Measurements from ENCODE around the gene GPR137B.
"Not testable (repeated sequence)": the region's sequence is repeated elsewhere in the genome, so short reads cannot be mapped to it uniquely, and the experiment has no call there.

GPR137B gene, protein sequence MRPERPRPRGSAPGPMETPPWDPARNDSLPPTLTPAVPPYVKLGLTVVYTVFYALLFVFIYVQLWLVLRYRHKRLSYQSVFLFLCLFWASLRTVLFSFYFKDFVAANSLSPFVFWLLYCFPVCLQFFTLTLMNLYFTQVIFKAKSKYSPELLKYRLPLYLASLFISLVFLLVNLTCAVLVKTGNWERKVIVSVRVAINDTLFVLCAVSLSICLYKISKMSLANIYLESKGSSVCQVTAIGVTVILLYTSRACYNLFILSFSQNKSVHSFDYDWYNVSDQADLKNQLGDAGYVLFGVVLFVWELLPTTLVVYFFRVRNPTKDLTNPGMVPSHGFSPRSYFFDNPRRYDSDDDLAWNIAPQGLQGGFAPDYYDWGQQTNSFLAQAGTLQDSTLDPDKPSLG

DNA sequence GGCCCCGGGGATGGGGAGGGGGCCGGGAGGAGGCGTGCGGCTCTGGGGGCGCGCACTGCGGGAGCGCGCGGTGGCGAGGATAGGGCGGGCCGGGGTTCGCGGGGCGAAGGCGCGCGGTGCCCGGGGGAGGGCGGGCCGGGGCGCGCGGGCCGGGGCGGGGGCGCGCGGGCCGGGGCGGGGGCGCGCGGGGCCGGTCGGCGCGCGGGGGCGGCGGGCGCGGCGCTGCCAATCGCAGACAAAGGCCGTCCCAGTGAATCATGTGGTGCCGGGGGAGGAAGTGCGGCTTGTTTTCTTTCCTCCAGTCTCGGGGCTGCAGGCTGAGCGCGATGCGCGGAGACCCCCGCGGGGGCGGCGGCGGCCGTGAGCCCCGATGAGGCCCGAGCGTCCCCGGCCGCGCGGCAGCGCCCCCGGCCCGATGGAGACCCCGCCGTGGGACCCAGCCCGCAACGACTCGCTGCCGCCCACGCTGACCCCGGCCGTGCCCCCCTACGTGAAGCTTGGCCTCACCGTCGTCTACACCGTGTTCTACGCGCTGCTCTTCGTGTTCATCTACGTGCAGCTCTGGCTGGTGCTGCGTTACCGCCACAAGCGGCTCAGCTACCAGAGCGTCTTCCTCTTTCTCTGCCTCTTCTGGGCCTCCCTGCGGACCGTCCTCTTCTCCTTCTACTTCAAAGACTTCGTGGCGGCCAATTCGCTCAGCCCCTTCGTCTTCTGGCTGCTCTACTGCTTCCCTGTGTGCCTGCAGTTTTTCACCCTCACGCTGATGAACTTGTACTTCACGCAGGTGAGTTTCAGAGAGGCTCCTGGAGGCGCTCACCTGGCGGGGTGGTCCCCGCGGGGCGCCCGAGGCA is at the start of gene GPR137B:
GPR137B (plus strand) TSS at position 287 of the 851 bp plus-strand sequence; CDS start at position 371, 84 bp downstream.
- Histone ChIP-seq H2AFZ (ENCODE audit: low read length, unreplicated experiment) (peak within 1 kb of the TSS; percentile 80), H3K27ac (ENCODE audit: low read depth, low read length) (no peak within 1 kb of the TSS), H3K4me3 (ENCODE audit: low read depth, low read length) (peak within 1 kb of the TSS; percentile 86), H3K4me1 (ENCODE audit: control insufficient read depth, insufficient read depth, low read length, unreplicated experiment) (peaks cover 4% of the 10 kb centered on the region), H3K36me3 (ENCODE audit: insufficient read depth, low read length) (no peaks in the 10 kb centered on the region), H3K79me2 (ENCODE audit: control insufficient read depth, insufficient read depth, low read length, unreplicated experiment) (no peaks in the 10 kb centered on the region), H3K27me3 (ENCODE audit: insufficient read depth, low read length) (peaks cover 37% of the 10 kb centered on the region)

DNA sequence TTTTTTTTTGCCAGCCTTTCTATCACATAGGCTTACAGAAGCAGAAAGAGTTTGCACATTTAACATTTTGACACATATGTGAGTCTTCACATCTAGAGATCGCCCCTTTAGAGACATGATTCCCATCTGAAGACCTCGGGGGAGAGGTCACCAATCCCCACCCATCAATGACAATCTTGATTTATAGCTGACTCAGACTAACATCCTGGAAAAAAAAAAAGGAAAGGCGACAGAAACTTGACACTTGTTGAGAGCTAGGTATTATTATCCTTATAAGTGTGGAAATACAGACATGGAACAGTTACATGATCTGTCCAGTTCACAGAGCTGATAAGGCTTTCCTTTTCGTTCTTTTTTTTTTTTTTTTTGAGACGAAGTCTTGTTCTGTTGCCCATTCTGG is 49.4 kb upstream of the GPR137B start:
- Histone ChIP-seq H3K4me3 (ENCODE audit: low read depth, low read length) (no peak overlapping the region), H3K27ac (ENCODE audit: low read depth, low read length) (no peak overlapping the region), H3K36me3 (ENCODE audit: insufficient read depth, low read length) (no peaks in the 10 kb centered on the region), H3K79me2 (ENCODE audit: control insufficient read depth, insufficient read depth, low read length, unreplicated experiment) (no peaks in the 10 kb centered on the region), H3K27me3 (ENCODE audit: insufficient read depth, low read length) (no peaks in the 10 kb centered on the region), H3K4me1 (ENCODE audit: control insufficient read depth, insufficient read depth, low read length, unreplicated experiment) (peaks cover 9% of the 10 kb centered on the region), H2AFZ (ENCODE audit: low read length, unreplicated experiment) (no peak overlapping the region)

DNA sequence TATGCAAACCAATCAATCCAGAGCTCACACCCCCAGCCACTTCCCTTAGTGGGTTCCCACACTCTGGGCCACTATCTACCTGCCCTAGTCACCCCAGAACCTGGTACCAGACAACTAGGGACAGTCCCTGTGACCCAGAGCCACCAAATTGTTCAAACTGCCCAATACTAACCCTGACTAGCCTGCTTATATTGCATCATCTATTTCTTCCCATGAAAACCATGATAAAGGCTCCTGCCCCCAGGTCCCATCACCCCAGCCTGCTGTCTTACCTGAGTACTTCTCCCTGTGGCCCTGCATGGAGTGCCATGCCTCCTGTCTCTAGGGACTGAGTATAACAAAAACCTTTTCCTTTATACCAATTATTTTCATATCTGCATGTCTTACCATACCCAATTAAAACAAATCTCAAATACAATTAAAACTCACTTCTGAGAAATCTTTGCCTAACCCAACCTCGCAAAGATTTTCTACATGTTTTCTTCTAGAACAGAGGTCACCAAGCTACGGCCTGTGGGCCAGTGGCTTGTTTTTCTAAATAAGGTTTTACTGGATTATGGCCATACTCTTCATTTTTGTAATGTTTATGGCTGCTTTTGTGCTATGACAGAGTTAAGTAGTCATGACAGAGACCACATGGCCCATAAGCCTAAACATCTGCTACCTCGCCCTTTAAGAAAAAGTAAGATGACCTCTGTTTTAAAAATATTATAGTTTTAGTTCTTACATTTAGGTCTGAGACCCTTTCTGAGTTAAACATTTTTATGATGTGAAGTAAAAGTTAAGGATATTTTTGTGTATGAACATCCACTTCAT is 46.4 kb upstream of the GPR137B start:
- no peaks in the 10 kb centered on the region for H3K79me2 ChIP-seq (ENCODE audit: control insufficient read depth, insufficient read depth, low read length, unreplicated experiment)
- H3K4me1 ChIP-seq (ENCODE audit: control insufficient read depth, insufficient read depth, low read length, unreplicated experiment) = no peaks in the 10 kb centered on the region
- no peak overlapping the region for H2AFZ ChIP-seq (ENCODE audit: low read length, unreplicated experiment)
- H3K4me3 ChIP-seq (ENCODE audit: low read depth, low read length) = no peak overlapping the region
- H3K27ac ChIP-seq (ENCODE audit: low read depth, low read length) = peak overlapping the region; percentile 32; the same call in 1 of the 2 replicates
- H3K27me3 ChIP-seq (ENCODE audit: insufficient read depth, low read length) = peaks cover 16% of the 10 kb centered on the region; the same call in 1 of the 2 replicates
- H3K36me3 ChIP-seq (ENCODE audit: insufficient read depth, low read length) = no peaks in the 10 kb centered on the region

DNA sequence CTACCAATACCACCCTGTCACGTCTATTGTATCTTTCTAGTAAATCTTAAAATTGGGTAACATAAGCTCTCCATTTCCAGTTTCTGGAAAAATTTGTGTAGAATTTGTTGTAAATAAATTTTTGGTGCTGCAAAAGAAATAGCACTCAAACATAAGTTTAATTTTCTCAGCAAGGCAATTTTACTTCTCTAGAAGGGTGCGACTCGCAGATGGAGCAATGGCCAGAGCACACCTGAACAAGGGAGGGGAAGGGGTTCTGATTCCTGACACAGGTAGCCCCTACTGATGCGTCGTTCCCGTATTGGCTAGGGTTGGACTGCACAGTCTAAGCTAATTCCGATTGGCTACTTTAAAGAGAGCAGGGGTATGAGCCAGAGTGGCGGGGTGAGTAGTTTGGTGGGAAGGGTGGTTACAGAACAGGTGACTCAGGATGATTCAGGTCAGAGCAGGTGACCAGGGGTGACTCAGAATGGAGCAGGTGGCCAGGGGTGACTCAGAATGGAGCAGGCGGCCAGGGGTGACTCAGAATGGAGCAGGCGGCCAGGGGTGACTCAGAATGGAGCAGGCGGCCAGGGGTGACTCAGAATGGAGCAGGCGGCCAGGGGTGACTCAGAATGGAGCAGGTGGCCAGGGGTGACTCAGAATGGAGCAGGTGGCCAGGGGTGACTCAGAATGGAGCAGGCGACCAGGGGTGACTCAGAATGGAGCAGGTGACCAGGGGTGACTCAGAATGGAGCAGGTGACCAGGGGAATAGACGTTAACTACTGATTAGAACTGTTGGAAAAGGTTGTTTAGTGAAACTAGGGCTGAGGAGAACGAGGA is 45.5 kb upstream of the GPR137B start:
- not testable (repeated sequence) for H3K36me3 ChIP-seq (ENCODE audit: insufficient read depth, low read length); H3K4me3 ChIP-seq (ENCODE audit: low read depth, low read length); H2AFZ ChIP-seq (ENCODE audit: low read length, unreplicated experiment); H3K79me2 ChIP-seq (ENCODE audit: control insufficient read depth, insufficient read depth, low read length, unreplicated experiment); H3K4me1 ChIP-seq (ENCODE audit: control insufficient read depth, insufficient read depth, low read length, unreplicated experiment)
- Histone ChIP-seq H3K27me3 (ENCODE audit: insufficient read depth, low read length) (peaks cover 17% of the 10 kb centered on the region; the same call in 1 of the 2 replicates), H3K27ac (ENCODE audit: low read depth, low read length) (peak overlapping the region; percentile 32)

DNA sequence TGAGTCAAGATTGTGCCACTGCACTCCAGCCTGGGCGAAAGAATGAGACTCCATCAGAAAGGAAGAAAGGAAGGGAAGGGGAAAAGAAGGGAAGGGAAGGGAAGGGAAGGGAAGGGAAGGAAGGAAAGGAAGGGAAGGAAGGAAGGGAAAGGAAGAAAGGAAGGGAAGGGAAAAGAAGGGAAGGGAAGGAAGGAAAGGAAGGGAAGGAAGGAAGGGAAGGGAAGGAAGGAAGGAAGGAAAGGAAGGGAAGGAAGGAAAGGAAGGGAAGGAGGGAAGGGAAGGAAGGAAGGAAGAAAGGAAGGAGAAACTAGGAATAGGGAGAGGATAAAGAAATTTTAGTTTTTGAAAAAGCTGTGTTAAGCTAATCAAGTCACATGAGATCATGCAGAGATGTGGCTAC is 44.1 kb upstream of the GPR137B start:
- no peak overlapping the region for H3K4me3 ChIP-seq (ENCODE audit: low read depth, low read length)
- peaks cover 17% of the 10 kb centered on the region; the same call in 1 of the 2 replicates for H3K27me3 ChIP-seq (ENCODE audit: insufficient read depth, low read length)
- no peaks in the 10 kb centered on the region for H3K36me3 ChIP-seq (ENCODE audit: insufficient read depth, low read length)
- H3K27ac ChIP-seq (ENCODE audit: low read depth, low read length) = no peak overlapping the region
- no peaks in the 10 kb centered on the region for H3K4me1 ChIP-seq (ENCODE audit: control insufficient read depth, insufficient read depth, low read length, unreplicated experiment)
- H2AFZ ChIP-seq (ENCODE audit: low read length, unreplicated experiment) = no peak overlapping the region
- no peaks in the 10 kb centered on the region for H3K79me2 ChIP-seq (ENCODE audit: control insufficient read depth, insufficient read depth, low read length, unreplicated experiment)

DNA sequence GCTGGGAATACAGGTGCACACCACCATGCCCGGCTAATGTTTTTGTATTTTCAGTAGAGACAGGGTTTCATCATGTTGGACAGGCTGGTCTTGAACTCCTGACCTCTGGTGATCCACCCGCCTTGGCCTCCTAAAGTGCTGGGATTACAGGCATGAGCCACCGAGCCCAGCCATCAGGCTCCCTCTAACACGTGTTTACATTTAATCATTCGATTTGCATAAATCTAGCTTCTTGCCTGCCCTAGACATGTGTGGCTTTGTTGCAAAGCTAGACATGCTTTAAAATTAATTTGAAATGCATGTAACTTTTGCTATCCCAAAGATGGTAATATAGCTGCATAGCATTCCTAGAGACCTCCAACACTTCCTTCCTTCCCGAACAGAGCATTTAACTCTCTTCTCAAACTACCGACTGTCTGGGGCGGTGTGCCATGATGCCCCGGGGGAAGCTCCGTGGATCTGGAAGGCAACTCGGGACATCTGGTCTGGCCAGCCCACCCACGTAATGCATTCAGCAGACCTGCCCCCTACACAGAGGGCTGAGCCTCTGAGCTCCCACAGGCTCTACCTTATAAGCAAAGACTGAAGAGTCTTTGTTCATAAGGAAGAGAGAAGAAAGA is 42.9 kb upstream of the GPR137B start:
- Histone ChIP-seq H3K27ac (ENCODE audit: low read depth, low read length) (no peak overlapping the region), H2AFZ (ENCODE audit: low read length, unreplicated experiment) (no peak overlapping the region), H3K4me3 (ENCODE audit: low read depth, low read length) (no peak overlapping the region), H3K4me1 (ENCODE audit: control insufficient read depth, insufficient read depth, low read length, unreplicated experiment) (no peaks in the 10 kb centered on the region), H3K79me2 (ENCODE audit: control insufficient read depth, insufficient read depth, low read length, unreplicated experiment) (no peaks in the 10 kb centered on the region), H3K27me3 (ENCODE audit: insufficient read depth, low read length) (peaks cover 17% of the 10 kb centered on the region; the same call in 1 of the 2 replicates), H3K36me3 (ENCODE audit: insufficient read depth, low read length) (no peaks in the 10 kb centered on the region)

DNA sequence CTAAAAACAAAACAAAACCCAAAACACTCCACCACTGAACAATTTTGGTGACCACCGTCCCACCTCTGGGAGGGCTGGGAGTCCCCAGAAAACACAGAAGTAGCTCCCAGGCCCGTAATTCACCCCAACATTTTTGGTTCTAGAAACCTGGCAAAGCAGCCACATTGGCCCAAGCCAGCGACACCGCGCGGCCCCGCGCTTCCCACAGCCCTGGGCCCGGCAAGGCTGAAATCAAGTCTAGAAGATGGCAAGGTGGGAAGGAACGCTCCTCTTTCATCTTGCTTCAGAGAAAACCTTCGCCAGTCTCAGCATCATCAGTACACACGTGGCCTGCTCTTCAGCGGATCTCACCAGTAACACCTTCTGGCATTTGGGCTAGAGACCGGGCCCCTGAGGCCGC is 41.5 kb upstream of the GPR137B start:
- Histone ChIP-seq H3K4me1 (ENCODE audit: control insufficient read depth, insufficient read depth, low read length, unreplicated experiment) (no peaks in the 10 kb centered on the region), H3K4me3 (ENCODE audit: low read depth, low read length) (no peak overlapping the region), H3K27me3 (ENCODE audit: insufficient read depth, low read length) (peaks cover 17% of the 10 kb centered on the region; the same call in 1 of the 2 replicates), H3K79me2 (ENCODE audit: control insufficient read depth, insufficient read depth, low read length, unreplicated experiment) (no peaks in the 10 kb centered on the region), H3K36me3 (ENCODE audit: insufficient read depth, low read length) (no peaks in the 10 kb centered on the region), H2AFZ (ENCODE audit: low read length, unreplicated experiment) (no peak overlapping the region), H3K27ac (ENCODE audit: low read depth, low read length) (no peak overlapping the region)

DNA sequence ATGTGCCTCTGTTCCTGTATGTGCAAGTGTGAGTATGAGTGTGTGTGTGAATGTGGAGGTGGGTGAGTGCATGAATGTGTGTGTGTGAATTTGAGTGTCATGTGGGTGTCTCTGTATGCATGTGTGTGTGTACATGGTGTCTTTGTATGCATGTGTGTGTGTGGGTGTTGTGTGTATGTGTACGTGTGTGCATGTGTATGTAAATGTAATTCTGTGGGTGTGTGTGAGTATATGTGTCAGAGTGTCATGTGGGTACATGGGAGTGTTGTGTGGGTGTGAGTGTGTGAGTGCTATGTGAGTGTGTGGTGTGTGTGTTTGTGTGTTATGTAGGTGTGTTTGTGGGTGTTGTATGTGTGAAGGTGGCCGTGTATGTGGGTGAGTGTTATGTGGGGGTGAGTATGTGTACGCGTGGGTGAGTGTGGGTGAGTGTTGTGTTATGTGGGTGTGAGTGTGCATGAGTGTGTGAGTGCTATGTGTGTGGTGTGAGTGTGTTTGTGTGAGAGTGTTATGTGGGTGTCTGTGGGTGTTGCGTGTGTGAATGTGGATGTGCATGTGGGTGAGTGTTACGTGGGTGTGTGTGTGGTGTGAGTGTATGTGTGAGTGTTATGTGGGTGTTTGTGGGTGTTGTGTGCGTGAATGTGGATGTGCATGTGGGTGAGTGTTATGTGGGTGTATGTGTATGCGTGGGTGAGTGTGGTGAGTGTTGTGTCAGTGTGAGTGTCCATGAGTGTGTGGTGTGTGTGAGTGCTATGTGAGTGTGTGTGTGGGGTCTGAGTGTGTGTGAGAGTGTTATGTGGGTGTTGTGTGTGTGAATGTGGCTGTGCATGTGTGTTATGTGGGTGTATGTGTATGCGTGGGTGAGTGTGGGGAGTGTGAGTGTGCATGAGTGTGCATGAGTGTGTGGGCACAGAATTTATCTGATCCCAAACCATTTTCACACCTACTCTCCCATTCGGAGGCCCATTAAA is 40.8 kb upstream of the GPR137B start:
- Histone ChIP-seq H3K79me2 (ENCODE audit: control insufficient read depth, insufficient read depth, low read length, unreplicated experiment) (no peaks in the 10 kb centered on the region), H3K27ac (ENCODE audit: low read depth, low read length) (no peak overlapping the region), H2AFZ (ENCODE audit: low read length, unreplicated experiment) (no peak overlapping the region), H3K27me3 (ENCODE audit: insufficient read depth, low read length) (peaks cover 17% of the 10 kb centered on the region; the same call in 1 of the 2 replicates), H3K4me3 (ENCODE audit: low read depth, low read length) (no peak overlapping the region), H3K4me1 (ENCODE audit: control insufficient read depth, insufficient read depth, low read length, unreplicated experiment) (no peaks in the 10 kb centered on the region), H3K36me3 (ENCODE audit: insufficient read depth, low read length) (no peaks in the 10 kb centered on the region)

DNA sequence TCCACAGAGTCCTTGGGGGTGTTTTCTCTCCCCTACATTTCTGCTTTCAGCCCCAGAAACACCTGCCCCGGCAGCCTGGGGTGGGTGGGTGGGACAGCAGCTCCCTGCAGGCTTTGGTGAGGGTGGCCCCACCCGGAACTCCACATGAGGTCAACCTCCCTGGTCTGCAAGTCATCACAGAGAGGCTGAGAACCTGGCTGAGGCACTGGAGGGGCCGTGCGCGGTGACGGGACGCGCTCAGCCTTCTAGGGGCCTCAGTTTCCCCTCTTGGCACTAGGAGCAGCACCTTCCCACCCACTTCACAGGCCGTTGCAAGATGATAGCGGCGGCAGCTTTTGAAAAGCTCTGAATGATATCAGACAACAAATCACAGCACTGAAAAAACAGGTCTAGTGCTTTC is 39.7 kb upstream of the GPR137B start:
- no peak overlapping the region for H3K27ac ChIP-seq (ENCODE audit: low read depth, low read length)

More for the DNA sequence above, 39.7 kb upstream of the GPR137B start:
- H3K4me3 ChIP-seq (ENCODE audit: low read depth, low read length) = no peak overlapping the region
- no peaks in the 10 kb centered on the region for H3K79me2 ChIP-seq (ENCODE audit: control insufficient read depth, insufficient read depth, low read length, unreplicated experiment)
- H3K27me3 ChIP-seq (ENCODE audit: insufficient read depth, low read length) = peaks cover 17% of the 10 kb centered on the region; the same call in 1 of the 2 replicates
- H3K36me3 ChIP-seq (ENCODE audit: insufficient read depth, low read length) = no peaks in the 10 kb centered on the region
- H2AFZ ChIP-seq (ENCODE audit: low read length, unreplicated experiment) = peak overlapping the region; percentile 15
- H3K4me1 ChIP-seq (ENCODE audit: control insufficient read depth, insufficient read depth, low read length, unreplicated experiment) = no peaks in the 10 kb centered on the region
